Type B pancreatic cell (in vitro differentiated cells): Measurements from ENCODE around the gene PEA15. TPM values are rescaled to one million over a fixed set of nuclear protein-coding genes. Genes with fewer than 3 reads are reported as not detected.

Experiments used
- DNase-seq: peaks from one replicate; pipeline ENCODE4 v3.0.0; 2021; ENCODE audit warnings: mixed read lengths; ENCODE audit not compliant: unreplicated experiment; ENCODE audit errors: extremely low spot score
- H3K27ac Mint-ChIP-seq: 2 replicates; pipeline ENCODE4 v1.8.0; 2021; ENCODE audit warnings: mild to moderate bottlenecking, mixed read lengths
- H3K27me3 Mint-ChIP-seq: 2 replicates; pipeline ENCODE4 v1.8.0; 2021; ENCODE audit warnings: mixed read lengths
- H3K36me3 Mint-ChIP-seq: 2 replicates; pipeline ENCODE4 v1.8.0; 2021; ENCODE audit warnings: mixed read lengths
- H3K4me1 Mint-ChIP-seq: one replicate; pipeline ENCODE4 v1.8.0; 2021; ENCODE audit warnings: mixed read lengths; ENCODE audit not compliant: unreplicated experiment
- H3K4me3 Mint-ChIP-seq: 2 replicates; pipeline ENCODE4 v1.8.0; 2021; ENCODE audit warnings: mild to moderate bottlenecking, mixed read lengths
- H3K9me3 Mint-ChIP-seq: 2 replicates; pipeline ENCODE4 v1.8.0; 2021; ENCODE audit warnings: mixed read lengths
- total RNA-seq: library from RNA; stranded (reverse); gene quantifications from 2 replicates; pipeline ENCODE4 v1.2.1, GENCODE V29; 2021; ENCODE audit warnings: low replicate concordance
- TF ChIP-seq, protein P1 (sequence below): fragments of 200-600 bp; sonication (generic); conservative IDR thresholded peaks from 2 replicates; pipeline ENCODE4 v1.5.0; 2021; ENCODE audit warnings: antibody characterized with exemption, mild to moderate bottlenecking

The PEA15 gene
- total RNA-seq, 1 donor from 2014 or later: 67.7 TPM

DNA sequence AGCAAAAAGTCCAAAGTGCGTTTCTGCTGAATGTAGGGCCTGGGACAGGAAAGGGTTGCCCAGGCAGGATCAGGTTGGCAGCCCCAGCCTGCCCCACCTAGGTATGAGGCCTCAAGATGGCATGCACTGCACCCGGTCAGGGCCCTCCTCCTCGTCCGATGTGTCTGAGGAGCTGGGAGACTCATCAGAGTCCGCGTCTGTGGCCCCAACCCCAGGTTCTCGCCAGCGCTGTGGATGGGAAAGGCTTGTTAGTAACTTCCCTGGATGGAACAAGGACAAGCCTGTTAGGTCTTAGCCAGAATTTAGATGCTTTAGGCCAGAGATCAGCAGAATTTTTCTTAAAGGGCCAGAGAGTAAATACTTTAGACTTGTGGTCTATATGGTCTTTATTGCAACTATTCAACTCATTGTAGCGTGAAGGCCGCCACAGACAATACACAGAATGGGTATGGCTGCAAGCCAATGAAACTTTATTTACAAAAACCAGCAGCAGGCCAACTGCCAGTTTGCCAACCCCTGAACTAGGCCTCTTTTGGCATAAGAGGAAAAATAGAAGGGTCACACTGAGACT lies 12.4 kb downstream of the PEA15 start:
- Mint-ChIP-seq H3K9me3 (no peaks in the 10 kb centered on the region), H3K4me1 (peaks cover 15% of the 10 kb centered on the region), H3K27ac (no peak overlapping the region), H3K27me3 (no peaks in the 10 kb centered on the region), H3K36me3 (peaks cover 38% of the 10 kb centered on the region), H3K4me3 (no peak overlapping the region)
- TF ChIP-seq, protein P1, sequence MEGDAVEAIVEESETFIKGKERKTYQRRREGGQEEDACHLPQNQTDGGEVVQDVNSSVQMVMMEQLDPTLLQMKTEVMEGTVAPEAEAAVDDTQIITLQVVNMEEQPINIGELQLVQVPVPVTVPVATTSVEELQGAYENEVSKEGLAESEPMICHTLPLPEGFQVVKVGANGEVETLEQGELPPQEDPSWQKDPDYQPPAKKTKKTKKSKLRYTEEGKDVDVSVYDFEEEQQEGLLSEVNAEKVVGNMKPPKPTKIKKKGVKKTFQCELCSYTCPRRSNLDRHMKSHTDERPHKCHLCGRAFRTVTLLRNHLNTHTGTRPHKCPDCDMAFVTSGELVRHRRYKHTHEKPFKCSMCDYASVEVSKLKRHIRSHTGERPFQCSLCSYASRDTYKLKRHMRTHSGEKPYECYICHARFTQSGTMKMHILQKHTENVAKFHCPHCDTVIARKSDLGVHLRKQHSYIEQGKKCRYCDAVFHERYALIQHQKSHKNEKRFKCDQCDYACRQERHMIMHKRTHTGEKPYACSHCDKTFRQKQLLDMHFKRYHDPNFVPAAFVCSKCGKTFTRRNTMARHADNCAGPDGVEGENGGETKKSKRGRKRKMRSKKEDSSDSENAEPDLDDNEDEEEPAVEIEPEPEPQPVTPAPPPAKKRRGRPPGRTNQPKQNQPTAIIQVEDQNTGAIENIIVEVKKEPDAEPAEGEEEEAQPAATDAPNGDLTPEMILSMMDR: no peak
- DNase-seq: no peak

DNA sequence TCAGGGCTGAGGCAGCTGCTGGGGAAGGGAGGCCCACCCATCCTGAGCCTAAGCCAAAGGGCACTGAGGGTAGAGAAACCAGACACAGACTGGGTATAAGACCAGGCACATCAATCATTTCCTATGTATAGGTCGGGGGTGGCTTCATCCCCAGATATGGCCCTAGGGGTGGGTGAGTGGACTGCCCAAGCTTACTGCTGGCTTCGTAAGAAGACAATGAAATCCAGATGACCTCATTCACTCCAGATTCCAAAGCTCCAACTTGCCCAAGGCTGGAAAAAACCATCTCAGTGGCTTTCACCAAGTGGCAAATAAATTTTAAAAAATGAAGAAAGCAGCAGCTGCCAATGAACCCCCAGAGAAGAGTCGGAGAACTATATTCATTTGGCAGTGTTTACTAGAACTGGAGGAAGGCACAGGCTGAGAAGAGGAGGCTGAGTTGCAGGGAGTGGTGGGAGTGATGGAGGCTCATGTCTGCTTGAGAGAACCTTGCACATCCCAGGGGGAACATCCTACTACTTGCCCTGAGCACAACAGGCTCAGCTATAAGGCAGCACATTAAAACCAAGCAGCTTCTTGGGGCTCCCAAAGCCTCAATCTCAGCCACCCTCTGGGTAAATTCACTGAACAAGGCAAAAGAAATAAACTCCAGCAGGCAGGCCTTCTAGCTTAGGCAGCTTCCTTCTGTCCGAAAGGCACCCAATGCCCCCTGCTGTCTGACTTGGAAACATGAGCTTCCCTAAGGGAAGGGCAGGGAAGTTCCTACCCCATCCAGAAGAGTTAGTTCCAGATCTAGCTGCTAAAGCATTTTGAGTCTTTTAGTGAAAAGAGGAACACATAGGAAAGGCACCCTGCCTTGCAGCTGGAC lies 14.1 kb downstream of the PEA15 start:
- Mint-ChIP-seq H3K9me3 (no peaks in the 10 kb centered on the region), H3K4me1 (peaks cover 12% of the 10 kb centered on the region), H3K4me3 (no peak overlapping the region), H3K36me3 (peaks cover 32% of the 10 kb centered on the region), H3K27me3 (no peaks in the 10 kb centered on the region), H3K27ac (peak overlapping the region; percentile 3)
- DNase-seq: no peak
- TF ChIP-seq, protein P1: peak; percentile 72

DNA sequence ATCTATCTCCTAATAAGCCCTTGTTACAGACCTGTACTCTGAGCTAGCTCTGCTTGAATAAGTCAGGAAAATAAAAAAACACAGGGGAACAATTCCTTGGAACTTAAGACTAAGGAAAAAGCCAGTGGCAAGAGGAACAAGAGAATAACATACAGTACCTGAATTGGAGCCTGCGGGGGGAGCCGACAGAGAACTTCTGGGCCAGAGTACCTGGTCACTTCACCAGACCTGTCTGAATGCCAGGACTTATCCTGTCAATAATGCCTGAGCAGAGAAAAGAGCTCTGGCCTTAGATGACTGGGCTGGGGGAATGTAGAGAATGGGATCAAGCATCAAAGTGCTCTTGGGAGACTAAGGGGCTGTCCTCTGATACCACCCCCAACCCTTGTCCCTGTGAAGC lies 15.1 kb downstream of the PEA15 start:
- TF ChIP-seq, protein P1: no peak
- DNase-seq: no peak
- H3K36me3 Mint-ChIP-seq: peaks cover 23% of the 10 kb centered on the region
- peaks cover 4% of the 10 kb centered on the region for H3K4me1 Mint-ChIP-seq
- peak overlapping the region; percentile 3 for H3K27ac Mint-ChIP-seq
- H3K4me3 Mint-ChIP-seq: no peak overlapping the region
- no peaks in the 10 kb centered on the region for H3K9me3 Mint-ChIP-seq
- no peaks in the 10 kb centered on the region for H3K27me3 Mint-ChIP-seq

DNA sequence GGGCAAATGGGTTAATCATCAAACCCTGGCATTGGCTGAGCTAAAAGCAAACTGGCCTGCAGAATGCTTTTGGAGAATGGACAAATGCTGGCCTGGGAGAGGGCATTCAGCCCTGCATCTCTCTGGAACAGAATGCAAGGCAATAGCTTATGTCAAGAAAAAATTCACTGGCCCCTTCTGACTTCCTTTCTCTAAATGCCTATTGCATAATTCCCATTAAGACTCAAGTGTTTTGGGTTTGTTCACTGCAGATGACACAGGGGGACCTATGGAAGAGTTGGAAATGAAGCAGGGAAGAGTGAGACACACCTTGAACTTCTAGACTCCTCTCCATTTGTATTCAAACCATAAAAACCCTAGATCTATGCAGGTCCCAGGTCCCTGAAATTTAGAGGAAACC lies 15.9 kb downstream of the PEA15 start:
- peaks cover 4% of the 10 kb centered on the region for H3K4me1 Mint-ChIP-seq
- DNase-seq: no peak
- TF ChIP-seq, protein P1: no peak
- no peak overlapping the region for H3K27ac Mint-ChIP-seq
- H3K4me3 Mint-ChIP-seq: no peak overlapping the region
- H3K9me3 Mint-ChIP-seq: no peaks in the 10 kb centered on the region
- H3K27me3 Mint-ChIP-seq: no peaks in the 10 kb centered on the region
- peaks cover 16% of the 10 kb centered on the region for H3K36me3 Mint-ChIP-seq

DNA sequence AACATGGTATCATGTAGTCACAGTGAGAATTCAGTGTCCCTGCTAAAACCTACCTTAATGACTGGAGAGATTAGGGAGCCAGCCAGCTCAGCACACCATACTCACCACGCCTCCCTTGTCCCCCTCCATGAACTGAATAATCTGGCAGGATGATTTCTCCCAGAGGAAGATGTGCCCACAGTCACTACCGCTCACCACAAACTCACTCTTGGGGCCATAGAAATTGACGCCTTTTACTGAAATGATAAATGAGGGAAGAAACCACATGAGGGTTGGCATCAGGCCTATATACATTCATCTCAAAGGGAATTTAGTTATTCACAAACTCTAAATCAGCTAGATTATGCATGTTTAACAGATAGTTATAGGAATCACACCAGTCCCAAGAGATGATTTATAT lies 17.4 kb downstream of the PEA15 start:
- TF ChIP-seq, protein P1: no peak
- peaks cover 14% of the 10 kb centered on the region for H3K36me3 Mint-ChIP-seq

More for the DNA sequence above, 17.4 kb downstream of the PEA15 start:
- Mint-ChIP-seq H3K4me1 (peaks cover 4% of the 10 kb centered on the region), H3K27ac (no peak overlapping the region), H3K4me3 (no peak overlapping the region), H3K9me3 (no peaks in the 10 kb centered on the region), H3K27me3 (no peaks in the 10 kb centered on the region)
- no peak for DNase-seq
